HG03064 (cell line): ENCODE results near the gene TOM1L2.
"Not testable (repeated sequence)": the region's sequence is repeated elsewhere in the genome, so short reads cannot be mapped to it uniquely, and the experiment has no call there.

Experiments
- ATAC-seq: cut with Tn5 transposase; IDR thresholded peaks from one replicate; pipeline ENCODE4 v1.9.1; 2021; ENCODE audit warnings: low read depth; ENCODE audit not compliant: unreplicated experiment

Gene TOM1L2

DNA sequence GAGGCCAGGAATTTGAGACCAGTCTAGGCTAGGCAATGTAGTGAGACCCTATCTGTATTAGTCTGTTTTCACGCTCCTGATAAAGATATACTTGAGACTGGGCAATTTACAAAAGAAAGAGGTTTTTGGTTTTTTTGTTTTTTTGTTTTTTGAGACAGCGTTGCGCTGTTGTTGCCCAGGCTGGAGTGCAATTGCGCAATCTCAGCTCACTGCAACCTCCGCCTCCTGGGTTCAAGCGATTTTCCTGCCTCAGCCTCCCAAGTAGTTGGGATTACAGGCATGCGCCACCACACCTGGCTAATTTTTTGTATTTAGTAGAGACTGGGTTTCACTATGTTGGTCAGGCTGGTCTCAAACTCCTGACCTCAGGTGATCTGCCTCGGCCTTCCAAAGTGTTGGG is 23.7 kb upstream of the TOM1L2 start:
- not testable (repeated sequence) for ATAC-seq

DNA sequence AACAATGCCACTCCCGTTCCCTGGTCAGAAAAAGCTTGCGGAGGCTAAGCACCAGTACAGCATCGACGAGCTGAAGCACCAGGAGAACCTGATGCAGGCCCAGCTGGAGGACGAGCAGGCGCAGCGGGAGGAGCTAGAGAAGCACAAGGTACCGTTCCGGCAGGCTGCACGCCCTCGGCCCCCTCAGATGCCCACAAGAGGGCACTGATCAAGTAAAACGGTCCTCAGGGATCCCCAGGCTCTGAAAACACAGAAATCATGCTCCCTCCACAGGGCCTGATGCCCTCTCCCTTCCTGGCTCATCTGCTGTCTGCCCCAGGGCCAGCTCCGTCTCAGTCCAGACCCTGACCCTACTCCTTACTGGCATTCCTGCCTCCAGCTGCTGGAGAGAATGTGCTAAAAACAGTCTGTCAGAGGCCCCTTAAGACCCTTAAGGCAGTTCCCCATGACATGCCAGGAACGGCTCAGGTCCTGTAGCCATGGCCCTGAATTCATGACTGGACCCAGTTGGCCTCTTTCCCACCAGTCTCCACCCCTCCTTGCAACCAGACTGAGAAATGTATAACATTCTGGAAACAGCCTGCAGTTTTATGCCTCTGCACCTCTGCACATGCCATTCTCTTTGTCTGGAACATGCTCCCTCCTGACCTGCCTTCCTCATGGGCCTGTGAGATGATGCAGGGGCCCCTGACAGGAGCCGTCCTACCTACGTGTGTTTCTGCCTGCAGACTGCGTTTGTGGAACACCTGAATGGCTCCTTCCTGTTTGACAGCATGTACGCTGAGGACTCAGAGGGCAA is 22.3 kb upstream of the TOM1L2 start:
- no peak for ATAC-seq

DNA sequence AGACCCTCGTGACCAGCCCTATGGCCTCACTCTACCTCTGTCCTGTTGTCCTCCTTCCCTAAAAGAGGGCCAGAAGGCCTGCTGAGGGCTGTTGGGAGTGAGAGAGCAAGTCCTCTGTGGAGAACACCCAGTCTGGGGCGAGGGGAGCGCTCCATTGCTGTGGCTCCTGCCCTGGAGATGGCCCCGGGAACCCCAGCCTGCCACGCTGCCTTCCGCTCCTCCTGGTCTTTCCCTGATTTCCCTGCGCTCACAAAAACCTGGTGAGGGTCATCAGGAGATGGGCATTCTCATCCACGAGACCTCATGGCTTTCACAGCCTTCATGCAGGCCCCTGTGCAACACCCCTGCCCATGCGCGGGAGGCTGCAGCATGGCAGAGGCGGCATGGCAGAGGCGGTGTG is 21.7 kb upstream of the TOM1L2 start:
- no peak for ATAC-seq

DNA sequence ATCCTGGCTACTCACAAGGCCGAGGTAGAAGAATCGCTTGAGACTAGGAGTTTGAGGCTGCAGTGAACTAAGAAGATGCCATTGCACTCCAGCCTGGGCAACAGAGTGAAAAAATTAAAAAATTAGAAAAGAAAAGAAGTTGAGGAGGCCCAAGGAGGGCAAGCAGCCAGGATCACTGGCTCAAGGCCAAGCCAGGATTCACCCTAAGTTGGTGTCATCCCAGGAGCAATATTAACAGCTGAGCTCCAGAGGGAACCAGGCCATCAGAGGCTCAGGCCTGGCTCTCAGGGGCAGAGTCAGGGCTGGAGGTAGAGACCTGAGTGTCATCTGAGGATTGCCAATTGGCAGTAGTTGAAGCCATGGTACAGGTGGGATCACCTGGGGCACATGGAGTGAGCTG is 21.2 kb upstream of the TOM1L2 start:
- no peak for ATAC-seq

DNA sequence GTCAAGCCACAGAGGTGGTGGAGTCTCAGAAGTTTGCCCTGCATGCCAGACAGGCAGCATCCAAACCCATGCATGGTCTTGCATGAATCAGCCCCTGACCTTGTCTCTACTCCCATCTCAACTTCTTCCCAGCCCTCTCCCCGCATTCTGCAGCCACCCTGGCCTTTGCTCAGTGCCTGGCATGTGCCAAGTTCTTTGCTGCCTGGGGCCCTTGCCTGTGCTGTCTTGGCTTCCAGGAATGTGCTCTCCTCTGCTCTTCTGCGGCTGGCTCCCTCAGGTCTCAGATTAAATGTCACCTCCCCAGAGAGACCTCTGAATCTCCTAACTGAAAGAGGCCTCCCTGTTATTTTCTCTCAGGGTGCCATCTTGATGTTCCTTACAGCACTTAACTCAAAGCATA is 18.1 kb upstream of the TOM1L2 start:
- no peak for ATAC-seq

DNA sequence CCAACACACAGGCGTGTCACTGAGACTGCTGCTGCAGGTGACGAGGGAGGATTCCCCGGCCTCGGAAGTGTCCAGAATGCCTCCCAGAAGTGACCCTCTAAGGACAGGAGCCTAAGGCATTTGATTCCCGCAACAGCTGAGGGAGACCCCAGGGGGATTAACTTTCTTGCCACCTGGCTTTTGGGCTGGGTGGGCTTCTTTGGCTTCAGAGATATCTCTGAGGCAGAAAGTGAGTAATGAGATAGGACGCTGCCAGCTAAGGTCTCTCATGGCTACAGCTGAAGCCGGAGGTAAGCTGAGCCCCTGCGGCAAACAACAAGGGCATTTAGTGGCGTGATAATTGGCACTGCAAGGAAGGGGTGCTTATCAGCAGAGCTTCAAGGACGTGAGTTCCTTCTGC is 17.4 kb upstream of the TOM1L2 start:
- no peak for ATAC-seq

DNA sequence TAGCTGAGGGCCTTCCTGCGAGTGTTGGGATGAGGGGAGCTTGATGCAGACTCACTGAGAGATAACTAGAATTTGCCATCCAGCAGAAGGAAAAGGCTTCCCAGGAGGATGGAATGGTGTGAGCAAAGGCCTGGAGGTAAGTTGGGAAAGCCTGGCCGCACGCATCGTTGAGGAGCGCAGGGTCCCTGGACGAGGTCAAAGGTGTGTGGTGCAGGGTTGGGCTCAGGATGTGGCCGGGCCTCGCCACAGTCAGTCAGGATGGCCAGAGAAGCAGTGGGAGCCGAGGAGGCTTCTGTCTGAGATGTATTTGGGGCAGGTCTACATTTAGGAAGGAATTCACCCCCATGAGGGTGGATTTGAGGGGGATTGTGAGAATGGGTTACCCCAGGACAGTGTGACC is 16.9 kb upstream of the TOM1L2 start:
- ATAC-seq: no peak

DNA sequence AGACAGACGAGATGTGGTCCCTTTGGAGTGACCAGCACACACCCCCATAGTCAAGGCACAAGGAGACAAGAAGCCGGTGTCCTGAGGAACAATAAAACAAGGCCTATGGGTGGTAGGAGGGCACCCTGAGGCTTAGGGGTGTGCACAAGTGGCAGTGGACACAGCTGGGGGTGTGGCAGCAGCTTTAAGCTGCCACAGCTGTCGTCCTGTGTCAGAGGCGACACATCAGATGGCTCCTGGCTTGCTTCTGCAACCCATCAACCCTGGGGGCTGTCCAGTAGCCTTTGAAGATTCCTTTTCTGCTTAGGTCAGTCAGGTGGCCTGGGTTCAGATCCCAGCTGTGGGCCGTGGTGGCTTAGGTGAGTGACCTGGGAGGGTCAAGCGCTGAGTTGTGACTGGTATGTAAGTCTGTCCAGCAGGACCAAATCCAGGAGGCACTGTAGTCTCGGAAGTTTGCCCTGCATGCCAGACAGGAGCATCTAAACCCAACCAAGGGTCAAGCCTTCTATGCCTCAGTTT is 16.3 kb upstream of the TOM1L2 start:
- no peak for ATAC-seq

DNA sequence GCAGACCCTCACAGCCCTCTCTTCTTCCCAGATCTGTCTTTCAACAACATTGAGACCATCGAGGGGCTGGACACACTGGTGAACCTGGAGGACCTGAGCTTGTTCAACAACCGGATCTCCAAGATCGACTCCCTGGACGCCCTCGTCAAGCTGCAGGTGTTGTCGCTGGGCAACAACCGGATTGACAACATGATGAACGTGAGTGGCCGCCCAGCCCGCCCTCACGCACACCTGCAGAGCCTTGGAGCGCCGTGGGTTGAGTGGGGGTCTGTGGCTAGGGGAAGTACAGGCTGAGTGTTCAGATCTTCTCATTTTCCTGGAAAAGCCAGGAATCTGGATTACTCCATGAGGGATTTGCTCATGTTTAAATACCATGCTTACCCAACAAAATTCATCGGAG is 15.7 kb upstream of the TOM1L2 start:
- no peak for ATAC-seq

DNA sequence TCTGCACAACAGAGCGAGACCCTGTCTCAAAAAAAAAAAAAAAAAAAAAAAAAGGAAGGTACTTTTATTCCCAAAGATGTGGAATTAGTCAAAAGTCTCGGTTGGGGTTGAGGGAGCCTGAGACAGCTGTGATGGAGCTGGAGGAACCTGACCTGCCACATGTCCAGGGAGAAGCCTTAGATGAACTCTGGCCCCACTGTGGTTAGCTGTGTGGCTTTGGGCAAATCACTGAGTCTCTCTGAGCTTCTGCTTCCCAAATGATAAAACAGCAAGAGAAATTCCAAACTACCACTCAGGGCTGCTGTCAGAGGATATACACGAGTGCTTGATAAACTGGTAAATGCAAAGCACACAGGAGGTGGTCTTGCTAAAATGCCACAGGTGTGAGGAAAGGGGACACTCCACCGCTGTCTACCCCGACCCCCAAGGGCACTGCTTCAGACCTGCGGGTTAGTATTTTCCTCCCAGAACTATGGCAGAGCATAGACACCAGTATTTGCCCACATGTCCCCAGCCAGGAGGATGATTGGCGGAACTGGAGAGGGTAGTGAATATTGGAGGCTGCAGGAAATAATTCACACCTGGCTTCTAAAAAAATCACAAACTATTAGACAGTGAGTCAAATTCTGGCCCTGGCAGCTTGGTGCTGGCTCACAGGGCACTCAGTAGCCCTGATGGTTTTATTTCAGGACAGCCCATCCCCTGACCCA is 15.1 kb upstream of the TOM1L2 start:
- ATAC-seq: no peak

DNA sequence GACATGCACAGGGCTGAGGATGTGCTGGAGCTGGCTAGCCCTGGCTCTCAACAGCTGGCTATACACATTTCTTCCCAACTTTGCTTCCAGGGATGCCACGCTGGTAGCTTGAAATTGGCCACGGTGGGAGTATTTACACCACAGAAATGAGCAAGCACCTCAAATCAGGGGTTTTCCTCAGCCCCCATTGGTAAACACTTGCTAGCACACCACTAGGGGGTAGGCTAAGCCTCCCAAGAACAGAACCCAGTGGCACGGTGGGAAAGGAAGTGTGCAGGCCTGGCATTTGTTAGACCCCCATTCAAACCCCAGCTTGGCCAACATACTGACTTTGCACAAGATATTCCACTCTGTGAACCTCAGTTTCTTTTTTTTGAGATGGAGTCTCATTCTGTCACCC is 13.4 kb upstream of the TOM1L2 start:
- ATAC-seq: no peak

DNA sequence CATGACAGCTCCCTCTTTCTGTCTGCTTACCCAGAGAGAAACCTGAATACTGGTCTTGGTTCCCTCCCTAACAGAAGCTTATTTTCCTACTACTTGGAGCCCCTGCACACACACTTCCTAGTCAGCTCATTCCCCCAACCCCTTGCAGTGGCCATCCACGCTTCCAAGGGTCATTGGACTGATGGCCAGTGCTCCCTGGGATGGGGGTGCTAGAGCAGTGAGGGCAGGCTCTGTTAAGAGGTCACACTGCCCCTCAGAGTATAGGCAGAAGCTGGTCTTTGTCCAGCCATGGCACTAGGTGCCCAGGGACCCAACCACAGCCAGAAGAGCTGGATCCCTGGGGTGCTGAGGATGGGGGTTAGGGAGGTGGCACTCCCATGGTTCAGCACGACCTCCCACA is 13.0 kb upstream of the TOM1L2 start:
- ATAC-seq: no peak

DNA sequence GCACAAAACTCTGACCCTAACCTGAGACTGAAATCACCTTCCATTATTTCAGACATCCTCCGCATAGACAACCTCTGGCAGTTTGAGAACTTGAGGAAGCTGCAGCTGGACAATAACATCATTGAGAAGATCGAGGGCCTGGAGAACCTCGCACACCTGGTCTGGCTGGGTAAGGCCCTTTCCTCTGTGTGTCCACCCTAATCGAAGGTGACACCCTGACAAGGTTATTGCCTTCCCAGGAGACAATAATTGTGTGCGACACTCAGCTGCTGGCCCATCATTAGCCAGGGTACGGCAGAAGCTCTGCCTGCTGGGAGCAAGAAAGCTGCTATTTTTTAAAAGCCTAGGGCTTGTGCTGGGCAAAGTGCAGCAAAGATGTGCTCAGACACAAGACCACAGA is 11.6 kb upstream of the TOM1L2 start:
- no peak for ATAC-seq

DNA sequence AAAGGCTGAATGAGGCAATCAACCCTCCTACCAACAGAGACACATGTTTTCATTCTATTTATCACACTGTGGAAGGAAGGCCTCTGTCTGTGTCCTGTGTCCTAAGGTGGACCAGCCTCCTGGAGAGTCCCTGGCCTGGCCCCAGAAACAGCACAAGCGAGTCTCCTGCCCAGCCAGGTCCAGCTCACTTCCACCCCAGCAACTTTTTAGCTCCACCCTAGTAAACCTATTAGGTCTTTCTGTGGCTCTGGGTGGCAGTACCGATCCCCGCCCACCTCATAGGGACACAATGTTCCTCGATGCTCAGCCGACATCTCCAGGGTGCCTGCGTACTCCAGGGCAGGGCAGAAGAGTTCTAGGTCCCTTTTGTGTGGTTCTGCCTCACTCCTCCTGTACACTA is 11.2 kb upstream of the TOM1L2 start:
- no peak for ATAC-seq

DNA sequence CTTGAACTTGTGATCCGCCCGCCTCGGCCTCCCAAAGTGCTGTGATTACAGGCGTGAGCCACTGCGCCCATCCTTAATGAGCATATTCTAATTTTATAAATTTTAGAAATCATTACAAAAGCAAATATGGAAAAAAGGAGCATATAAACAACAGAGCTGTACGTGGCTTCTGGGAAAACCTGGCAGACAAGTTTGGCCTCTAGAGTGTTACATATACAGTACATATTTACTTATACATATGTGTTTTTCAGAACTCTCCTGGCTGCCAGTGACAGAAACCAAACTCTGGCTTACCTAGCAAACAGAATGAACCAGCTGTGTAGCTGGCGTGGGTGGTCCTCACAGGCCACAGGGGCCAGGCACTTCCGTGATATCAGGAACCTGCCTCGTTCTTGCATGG is 10.6 kb upstream of the TOM1L2 start:
- no peak for ATAC-seq

DNA sequence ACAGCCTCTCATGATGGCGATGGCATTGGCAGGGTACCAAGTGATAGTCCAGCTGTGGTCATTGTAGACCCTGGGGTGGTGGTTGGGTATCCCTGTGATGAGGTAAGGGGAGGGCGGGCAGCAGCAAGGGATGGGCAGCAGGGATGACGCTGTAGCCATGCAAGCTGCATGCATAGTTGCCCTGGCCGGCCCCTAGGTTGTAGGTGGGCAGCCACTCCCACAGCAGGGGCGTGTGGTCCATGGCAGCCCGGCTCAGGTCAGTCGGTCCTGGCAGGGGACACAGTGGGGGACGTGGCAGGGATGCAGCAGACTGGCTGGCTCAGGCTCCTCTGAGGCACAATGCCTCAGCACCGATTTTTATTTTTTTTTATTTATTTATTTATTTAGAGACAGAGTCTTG is 9.1 kb upstream of the TOM1L2 start:
- ATAC-seq: no peak

DNA sequence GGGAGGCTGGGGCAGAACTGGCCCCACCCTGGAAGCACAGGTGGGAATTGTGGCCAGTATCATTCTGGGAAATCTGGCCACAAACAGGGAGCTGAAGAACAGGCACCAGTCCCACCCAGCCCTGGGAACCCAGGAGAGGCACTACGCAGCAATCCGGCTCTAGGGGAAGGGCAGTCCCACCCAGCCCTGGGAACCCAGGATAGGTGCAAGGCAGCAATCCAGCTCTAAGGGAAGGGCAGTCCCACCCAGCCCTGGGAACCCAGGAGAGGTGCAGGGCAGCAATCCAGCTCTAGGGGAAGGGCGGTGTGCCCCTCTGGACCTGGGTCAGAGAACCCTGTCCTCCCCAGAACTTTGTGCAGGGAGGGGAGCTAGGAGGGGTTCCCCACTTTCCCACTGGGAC is 7.6 kb upstream of the TOM1L2 start:
- ATAC-seq: no peak

DNA sequence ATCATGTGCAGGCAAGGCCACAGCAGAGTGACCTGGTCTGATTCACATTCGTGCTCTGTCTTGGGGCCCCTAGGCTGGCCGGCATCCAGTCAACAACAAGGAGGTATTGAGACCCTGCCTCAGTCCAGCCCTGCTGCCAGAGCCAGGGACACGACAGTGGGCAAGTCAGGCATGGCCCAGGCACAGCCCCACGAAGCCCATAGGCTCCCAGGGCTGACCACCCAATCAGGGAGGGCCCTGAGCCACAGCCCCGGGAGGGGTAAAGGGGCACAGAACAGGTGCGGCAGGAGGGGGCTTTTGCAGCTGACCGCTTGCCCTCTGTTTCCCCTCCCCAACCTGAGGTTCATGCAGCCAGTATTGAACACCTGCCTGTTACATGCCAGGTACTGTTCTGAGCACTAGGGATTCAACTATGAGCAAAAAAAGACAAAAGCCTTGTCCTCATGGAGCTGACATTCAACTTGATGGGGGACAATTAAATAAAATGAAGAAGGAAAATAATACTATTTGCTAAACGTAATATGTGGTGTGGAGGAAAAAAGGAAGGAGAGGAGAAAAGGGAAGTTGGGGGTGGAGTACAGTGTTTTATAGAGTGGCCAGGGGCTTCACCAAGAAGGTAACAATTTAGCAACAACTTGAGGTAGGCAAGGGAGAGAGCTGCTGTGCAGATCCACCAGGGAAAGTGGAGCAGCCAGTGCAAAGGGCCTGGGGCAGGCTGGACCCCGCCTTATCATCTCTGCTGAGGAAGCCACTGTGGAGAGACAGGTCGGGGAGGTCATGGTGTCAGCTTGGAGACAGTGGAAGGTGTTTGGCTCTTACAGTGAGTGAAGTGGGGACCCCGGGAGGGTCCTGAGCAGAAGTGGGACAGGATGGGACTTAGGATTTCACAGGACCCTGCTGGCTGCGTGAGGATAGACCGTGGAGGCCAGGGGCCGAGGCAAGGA is 6.6 kb upstream of the TOM1L2 start:
- no peak for ATAC-seq

DNA sequence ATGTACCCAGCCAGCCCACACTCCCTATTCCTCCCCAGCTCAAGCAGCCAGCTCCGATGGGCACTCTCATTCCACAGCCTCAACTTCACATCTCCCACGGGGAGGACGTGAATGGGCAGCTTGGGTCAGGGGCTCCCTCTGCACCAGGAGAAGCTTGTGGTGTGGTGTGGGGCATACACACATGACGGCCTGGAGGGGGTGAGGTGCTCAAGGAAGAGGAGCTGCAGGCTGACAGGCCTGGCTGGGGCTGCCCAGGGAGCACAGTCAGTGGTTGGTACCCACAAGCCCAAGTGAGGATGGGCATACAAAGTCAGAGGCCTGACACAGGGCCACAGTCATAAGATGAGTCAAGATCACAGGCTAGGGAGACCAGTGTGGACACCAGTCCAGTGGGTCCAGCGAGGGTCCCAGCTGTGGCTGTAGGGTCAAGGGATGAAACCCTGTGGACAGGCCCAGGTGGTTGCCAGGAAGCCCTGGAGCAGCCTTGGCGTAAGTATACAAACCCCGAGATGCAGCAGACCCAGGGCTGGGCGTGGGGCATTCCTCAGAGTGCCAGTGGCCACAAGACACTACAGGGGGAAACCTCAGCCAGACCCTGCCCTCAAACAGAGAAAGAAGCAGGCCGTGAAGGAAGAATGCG is 4.9 kb upstream of the TOM1L2 start:
- no peak for ATAC-seq

DNA sequence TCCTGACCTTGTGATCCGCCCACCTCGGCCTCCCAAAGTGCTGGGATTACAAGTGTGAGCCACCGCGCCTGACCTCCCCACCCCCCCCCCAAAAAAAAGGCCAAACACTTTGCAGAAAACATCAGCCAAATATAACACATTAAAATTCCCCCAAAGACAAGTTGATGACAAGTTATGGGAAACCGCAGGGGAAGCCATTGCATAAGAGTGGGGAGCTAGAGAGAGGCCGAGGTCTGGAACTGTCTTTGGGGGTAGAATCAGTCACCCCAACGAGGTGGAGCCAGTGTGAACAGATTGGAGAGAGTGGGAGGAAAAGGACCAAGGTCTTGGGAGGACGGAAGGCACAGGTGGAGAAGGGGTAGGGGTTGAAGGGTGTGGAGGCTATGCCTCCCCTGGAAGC is 3.2 kb upstream of the TOM1L2 start:
- no peak for ATAC-seq

DNA sequence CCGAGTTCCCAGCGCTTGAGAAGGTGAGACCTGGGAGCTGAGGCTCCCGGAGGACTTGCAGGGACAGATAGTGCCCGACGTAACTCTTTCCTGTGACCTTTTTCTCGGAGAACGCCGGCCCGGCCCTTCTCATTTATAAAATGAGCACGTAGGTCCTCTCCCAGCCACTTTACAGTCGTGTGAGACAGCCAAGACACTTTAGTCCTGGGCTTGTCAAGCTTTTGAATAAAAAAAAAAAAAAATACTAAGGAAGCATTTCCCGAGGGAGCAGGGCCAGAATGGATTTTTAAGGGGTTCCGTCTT is 703 bp upstream of the TOM1L2 start:
- no peak for ATAC-seq
